Hematopoietic multipotent progenitor cell treated with erythropoietin and hydrocortisone succinate and interleukin-3 and kit ligand, for 15 days (in vitro differentiated cells): ENCODE measurements around the gene SMIM13.

Experiments
- DNase-seq: peaks from one replicate; pipeline ENCODE4 v3.0.0-alpha.2; 2015; ENCODE audit warnings: low spot score

Gene SMIM13

DNA sequence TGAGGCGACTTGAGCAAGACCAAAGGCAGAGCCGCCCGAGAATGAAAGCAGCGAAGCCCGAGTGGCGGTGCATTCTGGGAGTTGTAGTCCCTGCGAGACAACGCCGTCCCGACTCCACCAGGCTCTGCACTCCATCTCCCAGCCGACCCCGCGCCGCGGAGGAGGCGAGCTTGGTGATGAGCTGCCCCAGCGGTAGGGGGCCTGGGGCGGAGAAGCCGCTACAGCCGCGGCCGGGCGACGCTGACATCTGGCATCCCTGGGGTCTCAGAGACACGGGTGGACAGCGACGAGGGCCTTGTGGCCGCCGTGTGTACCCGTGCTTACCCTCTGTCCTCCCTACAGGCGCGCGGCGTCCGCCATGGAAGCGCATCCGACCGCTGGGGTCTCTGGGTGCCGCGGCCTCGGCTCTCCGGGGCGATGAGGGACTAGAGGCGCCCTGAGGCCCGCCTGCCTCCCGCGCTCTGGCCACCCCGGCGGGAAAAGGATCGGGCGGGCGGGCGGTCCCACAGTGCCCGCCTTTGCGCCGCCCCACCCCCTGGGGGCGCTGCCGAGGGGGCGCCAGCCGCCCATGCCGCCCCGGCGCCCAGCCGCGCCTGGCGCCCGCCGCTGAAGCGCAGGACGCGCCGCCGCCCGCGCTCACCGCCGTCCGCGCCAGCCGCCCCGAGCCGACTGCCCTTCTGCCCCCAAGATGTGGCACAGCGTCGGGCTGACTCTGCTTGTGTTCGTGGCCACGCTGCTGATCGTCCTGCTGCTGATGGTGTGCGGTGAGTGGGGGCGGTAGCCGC is at the start of gene SMIM13:
SMIM13 (plus strand) TSS at position 209 of the 785 bp plus-strand sequence; CDS start at position 689, 480 bp downstream.
- peak; percentile 96 for DNase-seq

- DNase-seq = no peak
Measured at GRCh38 chr6:11043961-11044711, 49.5 kb upstream of the SMIM13 start, which contains the start of gene ELOVL2. TSS of gene ELOVL2 (minus strand) at chr6:11044305. CDS start at chr6:11044230, 75 bp downstream.

- DNase-seq = no peak
Measured at GRCh38 chr6:11044712-11045167, 48.9 kb upstream of the SMIM13 start.

DNA sequence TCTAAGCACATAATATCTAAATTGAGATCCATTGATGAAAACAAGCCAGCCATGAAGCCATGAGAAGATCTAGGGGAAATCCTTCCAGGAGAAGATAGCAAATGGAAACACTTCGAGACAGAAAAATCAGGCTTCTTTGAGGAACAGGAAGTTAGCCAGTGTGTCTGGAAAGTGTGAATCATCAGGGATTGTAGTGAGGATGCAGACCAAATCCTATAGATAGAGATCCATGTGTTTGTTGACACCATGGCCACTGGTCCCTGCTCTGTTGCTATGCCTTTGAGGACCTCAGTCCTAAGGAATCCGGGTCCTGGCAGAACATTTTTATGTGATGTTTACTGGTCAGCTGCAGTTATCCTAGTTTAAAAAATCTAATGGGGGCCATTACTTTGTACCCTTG is 42.9 kb upstream of the SMIM13 start:
- DNase-seq = no peak

DNA sequence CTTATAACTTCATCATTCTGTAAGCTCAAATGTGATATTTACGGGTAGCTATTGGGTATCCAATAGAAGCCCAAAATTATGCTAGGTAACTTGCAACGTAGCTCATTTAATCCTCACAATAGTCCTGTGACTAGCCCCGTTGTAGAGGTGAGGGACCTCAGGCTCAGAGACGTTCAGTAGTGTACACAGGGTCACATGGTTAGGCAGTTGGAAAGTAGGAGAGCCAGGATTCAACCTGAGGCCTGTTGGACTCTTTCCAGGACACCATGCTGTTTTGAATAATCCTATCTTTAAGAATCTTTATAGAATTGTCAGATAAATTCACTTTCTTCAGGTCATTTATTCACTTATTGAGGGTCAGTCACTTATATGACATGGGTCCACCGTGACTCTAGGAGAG is 40.3 kb upstream of the SMIM13 start:
- no peak for DNase-seq

GRCh38 chr6:11054722-11055121 is 38.9 kb upstream of the SMIM13 start:
- DNase-seq = no peak

GRCh38 chr6:11055127-11055627 is 38.5 kb upstream of the SMIM13 start:
- no peak for DNase-seq

GRCh38 chr6:11056871-11057270 is 36.8 kb upstream of the SMIM13 start:
- DNase-seq = no peak

- no peak for DNase-seq
Measured at GRCh38 chr6:11058406-11058805, 35.2 kb upstream of the SMIM13 start.

DNA sequence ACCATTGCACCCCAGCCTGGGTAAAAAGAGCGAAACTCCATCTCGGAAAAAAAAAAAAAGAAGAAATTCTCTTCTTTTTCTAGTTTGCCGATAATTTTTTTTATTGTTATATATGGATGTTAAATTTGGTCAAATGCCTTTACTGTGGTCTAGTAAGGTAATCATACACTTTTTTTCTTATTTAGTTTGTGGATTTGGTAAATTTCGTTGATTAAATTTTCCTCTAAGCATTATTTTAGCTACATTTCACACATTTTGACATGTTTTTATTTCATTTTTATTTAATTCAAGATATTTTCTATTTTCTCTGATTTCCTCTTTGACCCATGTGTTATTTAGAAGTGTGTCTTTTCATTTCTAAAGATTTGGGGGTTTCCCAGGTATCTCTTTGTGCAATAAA is 31.6 kb upstream of the SMIM13 start:
- DNase-seq = no peak

- no peak for DNase-seq
Measured at GRCh38 chr6:11062715-11063114, 30.9 kb upstream of the SMIM13 start.

DNA sequence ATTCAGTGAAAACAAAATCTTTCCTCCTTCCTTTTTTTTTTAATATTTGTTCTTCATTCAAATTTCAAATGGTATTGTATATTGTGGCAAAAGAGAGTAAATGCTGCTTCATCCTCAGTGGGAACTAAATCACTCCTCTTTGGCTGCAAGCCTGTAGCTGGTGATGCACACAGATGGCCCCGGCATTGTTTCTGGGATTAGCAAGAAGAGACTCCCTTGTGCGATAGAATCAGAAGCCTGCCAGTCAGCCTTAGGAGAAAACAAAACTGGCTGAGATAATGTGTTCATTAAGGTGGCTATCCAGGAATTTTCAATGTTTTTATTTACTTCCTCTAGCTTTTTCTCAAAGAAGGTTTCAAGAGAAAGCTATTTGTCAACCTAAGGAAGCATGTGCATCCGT is 28.8 kb upstream of the SMIM13 start:
- DNase-seq = no peak

DNA sequence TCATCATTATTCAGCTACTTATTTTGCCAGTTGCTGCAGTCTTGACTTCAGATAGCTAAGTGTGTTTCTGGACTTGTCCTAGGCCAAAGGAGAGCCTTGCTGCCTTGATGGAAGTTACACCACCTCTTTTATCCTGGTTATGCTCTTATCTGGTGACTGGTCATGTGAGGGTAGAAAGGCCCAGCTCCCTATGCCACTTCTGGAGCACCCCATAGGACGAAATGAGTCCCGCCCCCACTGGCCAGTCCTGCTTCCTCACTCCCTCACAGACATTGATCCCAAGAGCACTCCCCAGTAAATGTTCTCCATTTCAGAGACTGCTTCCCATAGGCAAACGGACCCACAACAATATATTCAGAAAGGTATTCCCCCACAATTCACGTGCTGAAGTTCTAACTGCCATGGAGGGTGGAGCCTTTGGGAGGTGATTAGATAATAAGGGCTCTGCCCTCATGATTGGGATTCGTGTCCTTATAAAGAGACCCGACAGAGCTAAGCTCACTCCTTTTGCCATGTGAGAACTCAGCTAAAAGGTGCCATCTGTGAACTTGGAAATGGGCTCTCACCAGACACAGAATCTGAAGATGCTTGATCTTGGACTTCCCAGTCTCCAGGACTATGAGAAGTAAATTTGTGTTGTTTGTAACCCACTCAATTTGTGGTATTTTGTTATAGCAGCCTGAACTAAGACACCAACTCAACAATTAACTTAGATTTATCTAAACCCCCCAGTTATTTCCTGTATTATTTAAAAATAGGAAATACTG is 28.0 kb upstream of the SMIM13 start:
- no peak for DNase-seq

DNA sequence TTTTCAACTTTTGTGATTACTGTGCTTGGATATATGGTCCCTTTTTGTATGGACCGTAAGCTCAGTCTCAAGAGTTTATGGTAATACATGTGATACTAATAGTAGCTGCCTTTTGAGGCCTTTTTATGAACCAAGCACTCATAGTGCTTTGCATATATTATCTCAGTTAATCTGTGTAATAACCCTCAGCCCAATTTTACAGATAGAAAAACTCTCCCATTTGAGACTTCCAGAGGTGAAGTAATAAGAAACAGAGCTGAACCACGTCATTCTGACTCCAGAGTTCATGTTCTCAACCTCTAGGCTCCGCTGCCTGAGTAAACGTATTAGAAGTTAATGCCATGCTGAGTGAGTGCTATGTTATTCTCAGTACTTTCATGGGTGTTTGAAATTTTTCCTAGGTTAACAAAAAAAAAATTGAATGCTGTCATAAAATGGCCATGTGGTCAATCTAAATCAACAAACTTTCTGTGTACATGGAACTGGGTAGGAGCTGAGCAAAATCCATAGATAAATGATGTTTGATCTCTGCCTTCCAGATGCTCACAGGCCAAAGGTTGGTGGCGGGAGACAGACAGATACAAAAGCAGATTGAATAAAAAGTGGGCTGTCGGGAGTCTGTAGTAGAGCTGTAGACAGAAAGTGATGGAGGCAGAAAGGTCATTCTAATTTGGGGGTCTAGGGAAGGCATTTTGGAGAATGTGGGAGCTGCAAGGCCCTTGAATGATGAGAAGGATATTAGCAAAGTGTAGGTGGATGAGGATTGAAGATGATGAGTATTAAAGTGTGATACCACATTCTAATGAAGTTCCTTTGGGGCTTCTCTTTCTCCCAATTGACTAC is 26.9 kb upstream of the SMIM13 start:
- no peak for DNase-seq

DNA sequence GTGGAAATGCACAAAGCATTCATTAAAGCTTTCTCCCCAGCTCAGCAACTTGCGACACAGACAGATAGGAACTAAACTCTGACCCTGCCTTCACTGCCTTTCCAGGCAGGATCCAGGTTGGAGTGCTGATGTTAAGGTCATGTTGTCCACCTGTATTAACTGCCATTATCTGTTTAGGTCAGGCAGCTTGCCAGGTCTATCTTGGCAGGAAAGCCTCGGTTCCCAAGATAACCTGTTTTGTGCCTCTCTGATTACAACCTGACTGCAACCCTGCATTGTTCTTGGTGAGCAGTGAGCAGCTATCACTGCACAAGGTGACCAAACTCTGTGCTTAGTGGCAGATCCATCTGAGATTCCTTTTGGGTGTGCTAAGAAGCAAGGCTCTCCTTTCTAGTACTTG is 26.3 kb upstream of the SMIM13 start:
- no peak for DNase-seq

- no peak for DNase-seq
Measured at GRCh38 chr6:11069760-11070159, 23.9 kb upstream of the SMIM13 start.

DNA sequence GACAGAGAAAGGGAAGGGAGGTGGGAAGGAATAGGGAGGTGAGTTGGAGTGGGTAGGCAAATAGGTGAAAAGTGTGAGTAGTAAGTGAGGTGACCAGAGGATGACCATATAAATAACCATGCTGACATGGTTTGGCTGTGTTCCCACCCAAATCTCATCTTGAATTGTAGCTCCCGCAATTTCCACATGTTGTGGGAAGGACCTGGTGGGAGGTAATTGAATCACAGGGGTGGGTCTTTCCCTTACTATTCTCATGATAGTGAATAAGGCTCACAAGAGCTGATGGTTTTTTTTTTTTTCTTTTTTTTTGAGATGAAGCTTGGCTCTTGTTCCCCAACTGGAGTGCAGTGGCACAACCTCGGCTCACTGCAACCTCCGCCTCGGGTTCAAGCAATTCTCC is 21.5 kb upstream of the SMIM13 start:
- no peak for DNase-seq

GRCh38 chr6:11076540-11076939 is 17.1 kb upstream of the SMIM13 start:
- DNase-seq = no peak

DNA sequence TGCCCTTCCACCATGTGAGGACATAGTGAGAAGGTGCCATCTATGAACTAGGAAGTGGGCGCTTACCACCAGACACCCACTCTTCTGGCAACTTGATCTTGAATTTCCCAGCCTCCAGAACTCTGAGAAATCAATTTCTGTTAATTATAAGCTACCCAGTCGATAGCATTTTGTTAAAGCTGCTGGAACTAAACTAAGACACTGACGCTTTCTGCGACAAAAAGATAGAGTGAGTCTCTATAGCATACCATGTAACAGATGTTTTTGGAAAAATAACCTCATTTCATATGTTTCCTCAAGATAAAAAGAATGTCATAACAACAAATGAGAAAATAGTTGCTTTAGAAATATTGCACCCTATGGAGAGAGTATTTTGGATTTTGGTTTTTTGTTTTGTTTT is 15.4 kb upstream of the SMIM13 start:
- DNase-seq = no peak

GRCh38 chr6:11080296-11080695 is 13.3 kb upstream of the SMIM13 start:
- no peak for DNase-seq

DNA sequence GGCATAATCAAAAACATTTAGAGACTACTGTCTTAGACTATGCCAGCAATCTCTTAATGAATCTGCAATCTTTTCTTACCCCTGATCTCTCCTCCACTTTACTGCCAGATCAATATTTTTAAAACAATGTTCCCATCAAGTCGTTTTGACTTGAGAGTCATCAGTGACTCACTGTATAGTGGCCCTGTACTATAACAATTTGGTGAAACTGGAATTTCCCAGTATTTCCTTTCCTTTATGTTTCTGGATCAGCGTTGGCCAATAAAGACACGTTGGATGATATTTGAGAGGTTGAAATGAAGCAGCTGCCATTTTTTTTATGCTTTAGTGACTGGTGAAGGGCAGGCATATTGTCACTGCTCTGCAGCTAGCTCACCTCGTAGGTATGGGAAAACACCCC is 10.1 kb upstream of the SMIM13 start:
- DNase-seq = no peak
